Endothelial cell of umbilical vein (primary cell): Measurements from ENCODE around the gene TMTC1. TPM values are rescaled to one million over a fixed set of nuclear protein-coding genes. Genes with fewer than 3 reads are reported as not detected.

Source experiments
- BruUV-seq: library from RNA; stranded (reverse); fragments of 400-500 nt; replicated peaks from 2 replicates; lab custom pipeline; 2021; lab: Mats Ljungman, UMichigan
- CTCF ChIA-PET: fragments of 300-600, 350-600 bp; sonication (Branson Sonifier 250); formaldehyde crosslinking; loops from one replicate; lab custom pipeline; 2021; ENCODE audit warnings: antibody characterized with exemption, inconsistent platforms; lab: Charles Lee
- POLR2A ChIA-PET: fragments of 300-600, 350-600 bp; sonication (Branson Sonifier 250); formaldehyde crosslinking; loops from one replicate; lab custom pipeline; 2021; ENCODE audit warnings: antibody characterized with exemption, inconsistent platforms; lab: Charles Lee
- DNase-seq: peaks from one replicate; pipeline ENCODE4 v3.0.0-alpha.2; 2011; ENCODE audit warnings: low read depth, low spot score
- FAIRE-seq: peaks from 2 replicates; lab custom pipeline; 2011; peaks lifted over from hg19 to GRCh38; lab: Jason Lieb, UNC
- H2AFZ ChIP-seq: 2 replicates; pipeline ENCODE4 v1.6.0; 2012; ENCODE audit warnings: low read depth, low read length, control low read depth, inconsistent platforms
- H3K27ac ChIP-seq: 2 replicates; pipeline ENCODE4 v1.5.1; 2011; ENCODE audit warnings: low read depth, mild to moderate bottlenecking, control low read depth, low read length, moderate library complexity; ENCODE audit not compliant: insufficient read depth
- H3K27me3 ChIP-seq, 2 experiments: 2 replicates each; pipeline versions ENCODE4 v1.6.0 to v1.6.1; 2011; ENCODE audit warnings: low read length in 2 of 2, mixed read lengths in 1 of 2; ENCODE audit not compliant: control insufficient read depth in 2 of 2, insufficient read depth in 2 of 2
- H3K36me3 ChIP-seq, 2 experiments: 2 replicates in 1 of 2; 3 replicates in 1 of 2; pipeline ENCODE4 v1.5.1; 2011; ENCODE audit warnings: low read length in 2 of 2, mild to moderate bottlenecking in 1 of 2, moderate library complexity in 1 of 2; ENCODE audit not compliant: control insufficient read depth in 2 of 2, insufficient read depth in 2 of 2; ENCODE audit errors: extremely low read depth in 1 of 2
- H3K4me1 ChIP-seq: 3 replicates; pipeline ENCODE4 v1.5.1; 2011; ENCODE audit warnings: mild to moderate bottlenecking, low read length; ENCODE audit not compliant: control insufficient read depth, insufficient read depth; ENCODE audit errors: extremely low read depth
- H3K4me2 ChIP-seq: 2 replicates; pipeline ENCODE4 v1.6.1; 2011; ENCODE audit warnings: low read length, control low read depth, mixed read lengths; ENCODE audit not compliant: insufficient read depth
- H3K4me3 ChIP-seq, 3 experiments: fragments of 200-600 bp in 1 of 3; sonication (generic), shearing (Covaris generic) in 1 of 3; replicated peaks in 1 of 3; 2 replicates each; pipeline ENCODE4 v1.5.1; 2011 to 2016; ENCODE audit warnings: control low read depth in 3 of 3, low read length in 3 of 3, mild to moderate bottlenecking in 2 of 3, inconsistent platforms in 1 of 3, low read depth in 1 of 3, moderate library complexity in 1 of 3; ENCODE audit not compliant: insufficient read depth in 1 of 3
- H3K79me2 ChIP-seq: 2 replicates; pipeline ENCODE4 v1.6.0; 2012; ENCODE audit warnings: low read length, inconsistent platforms; ENCODE audit not compliant: control insufficient read depth, insufficient read depth
- H3K9ac ChIP-seq: replicated peaks from 2 replicates; pipeline ENCODE3; 2011; ENCODE audit warnings: low read length, control low read depth; ENCODE audit not compliant: insufficient read depth; ENCODE audit errors: extremely low read depth
- H3K9me1 ChIP-seq: replicated peaks from 3 replicates; pipeline ENCODE4 v1.6.0; 2011; ENCODE audit warnings: mild to moderate bottlenecking, low read length; ENCODE audit not compliant: control insufficient read depth, insufficient read depth; ENCODE audit errors: extremely low read depth
- H3K9me3 ChIP-seq: replicated peaks from 2 replicates; pipeline ENCODE4 v1.5.1; 2012; ENCODE audit warnings: low read length, inconsistent platforms; ENCODE audit not compliant: control insufficient read depth, insufficient read depth
- H4K20me1 ChIP-seq: replicated peaks from 2 replicates; pipeline ENCODE3; 2011; ENCODE audit warnings: mild to moderate bottlenecking, low read length; ENCODE audit not compliant: control insufficient read depth, insufficient read depth; ENCODE audit errors: extremely low read depth
- EZH2 ChIP-seq: IDR thresholded peaks from 2 replicates; pipeline ENCODE4 v1.6.1; 2012; ENCODE audit warnings: borderline replicate concordance, low read depth, mild to moderate bottlenecking, moderate library complexity, low read length, inconsistent platforms; ENCODE audit not compliant: severe bottlenecking
- FOS ChIP-seq: IDR thresholded peaks from 2 replicates; pipeline ENCODE4 v1.6.1; 2011; ENCODE audit warnings: mild to moderate bottlenecking, low read length, moderate library complexity, borderline replicate concordance; ENCODE audit not compliant: insufficient read depth
- GATA2 ChIP-seq: IDR thresholded peaks from 2 replicates; pipeline ENCODE4 v1.7.0; 2011; ENCODE audit warnings: low read depth, mild to moderate bottlenecking, moderate library complexity, mixed read lengths, low read length; ENCODE audit not compliant: insufficient read length, insufficient read depth
- JUN ChIP-seq: IDR thresholded peaks from 2 replicates; pipeline ENCODE4 v1.6.1; 2011; ENCODE audit warnings: borderline replicate concordance, low read depth; ENCODE audit not compliant: insufficient read length, insufficient read depth
- MYC ChIP-seq: IDR thresholded peaks from one replicate; pipeline ENCODE4 v1.6.1; 2011; ENCODE audit warnings: mild to moderate bottlenecking, low read depth, low read length
- POLR2A ChIP-seq: IDR thresholded peaks from 2 replicates; pipeline ENCODE4 v1.6.1; 2012; ENCODE audit warnings: low read depth, mild to moderate bottlenecking, control low read depth, low read length
- POLR2AphosphoS5 ChIP-seq: IDR thresholded peaks from 2 replicates; pipeline ENCODE4 v1.6.1; 2012; ENCODE audit warnings: low read depth, mild to moderate bottlenecking, control low read depth, low read length, moderate library complexity; ENCODE audit not compliant: insufficient read depth
- dilution Hi-C: fragments of 300-500 bp; cut with MboI; formaldehyde crosslinking; loops from one replicate; pipeline ENCODE4 v1.15.0; 2019; ENCODE audit warnings: low sequenced_read_pairs; ENCODE audit not compliant: extremely low pct_ligation_motif_present
- intact Hi-C: fragments of 100-400 bp; cut with micrococcal nuclease; formaldehyde crosslinking; loops from one replicate; pipeline ENCODE4 v1.10.0; 2022
- polyA plus RNA-seq, 4 experiments: library from polyadenylated mRNA; depleted of rRNA in 3 of 4; stranded (reverse) in 3 of 4; unstranded in 1 of 4; fragments of >200 nt; gene quantifications; 2 replicates each; pipeline versions ENCODE4 v1.2.1 to v1.2.3, GENCODE V29; 2011 to 2012; ENCODE audit warnings: missing spikeins in 1 of 4
- total RNA-seq: library from RNA; stranded (reverse); gene quantifications from 2 replicates; pipeline ENCODE4 v1.2.3, GENCODE V29; 2021
- TF ChIP-seq, protein P1 (sequence below), 2 donors: IDR thresholded peaks; 1 replicate in 1 of 2; 2 replicates in 1 of 2; pipeline ENCODE4 v1.5.1; 2011; ENCODE audit warnings: low read length in 2 of 2, mild to moderate bottlenecking in 2 of 2, moderate library complexity in 2 of 2, control low read depth in 1 of 2, inconsistent platforms in 1 of 2, low read depth in 1 of 2; ENCODE audit not compliant: insufficient read depth in 1 of 2; ENCODE audit errors: extremely low read depth in 1 of 2
- TF ChIP-seq, protein P2 (sequence below): IDR thresholded peaks from 2 replicates; pipeline ENCODE4 v1.6.1; 2011; ENCODE audit not compliant: insufficient read depth, insufficient read length

Gene TMTC1
- total and polyA plus RNA-seq, 2 donors (not counting 3 experiments of a cell fraction or from before 2014, with no cell fraction given) = 5.4 to 5.9 TPM

DNA sequence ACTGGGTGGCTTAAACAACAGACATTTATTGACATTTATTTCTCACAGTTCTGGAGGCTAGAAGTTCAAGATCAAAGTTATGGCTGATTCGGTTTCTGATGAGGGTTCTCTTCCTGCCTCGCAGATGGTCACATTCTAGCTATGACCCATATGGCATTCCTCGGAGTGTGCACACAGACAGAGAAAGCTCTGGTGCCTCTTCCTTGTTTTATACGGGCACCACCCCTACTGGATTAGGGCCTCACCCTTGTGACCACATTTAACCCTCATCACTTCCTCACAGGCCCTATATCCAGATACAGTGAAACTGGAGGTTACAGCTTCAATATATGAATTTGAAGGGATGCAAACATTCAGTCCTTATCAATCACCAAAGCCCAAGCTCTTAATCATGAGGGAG, 209.2 kb downstream of the TMTC1 start:
- H2AFZ ChIP-seq = no peak overlapping the region
- H3K9me3 ChIP-seq = no peaks in the 10 kb centered on the region
- no peak overlapping the region for H3K9ac ChIP-seq
- TF ChIP-seq, protein P1, sequence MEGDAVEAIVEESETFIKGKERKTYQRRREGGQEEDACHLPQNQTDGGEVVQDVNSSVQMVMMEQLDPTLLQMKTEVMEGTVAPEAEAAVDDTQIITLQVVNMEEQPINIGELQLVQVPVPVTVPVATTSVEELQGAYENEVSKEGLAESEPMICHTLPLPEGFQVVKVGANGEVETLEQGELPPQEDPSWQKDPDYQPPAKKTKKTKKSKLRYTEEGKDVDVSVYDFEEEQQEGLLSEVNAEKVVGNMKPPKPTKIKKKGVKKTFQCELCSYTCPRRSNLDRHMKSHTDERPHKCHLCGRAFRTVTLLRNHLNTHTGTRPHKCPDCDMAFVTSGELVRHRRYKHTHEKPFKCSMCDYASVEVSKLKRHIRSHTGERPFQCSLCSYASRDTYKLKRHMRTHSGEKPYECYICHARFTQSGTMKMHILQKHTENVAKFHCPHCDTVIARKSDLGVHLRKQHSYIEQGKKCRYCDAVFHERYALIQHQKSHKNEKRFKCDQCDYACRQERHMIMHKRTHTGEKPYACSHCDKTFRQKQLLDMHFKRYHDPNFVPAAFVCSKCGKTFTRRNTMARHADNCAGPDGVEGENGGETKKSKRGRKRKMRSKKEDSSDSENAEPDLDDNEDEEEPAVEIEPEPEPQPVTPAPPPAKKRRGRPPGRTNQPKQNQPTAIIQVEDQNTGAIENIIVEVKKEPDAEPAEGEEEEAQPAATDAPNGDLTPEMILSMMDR (IDR thresholded peaks at IDR 0.05; ENCODE audit: extremely low read depth in 1 of 2, insufficient read depth in 1 of 2, low read depth in 1 of 2, low read length in 2 of 2) = no peak
- TF ChIP-seq POLR2A (no peak), GATA2 (no peak), MYC (no peak), FOS (no peak), EZH2 (no peak), POLR2AphosphoS5 (no peak), JUN (no peak)
- TF ChIP-seq, protein P2, sequence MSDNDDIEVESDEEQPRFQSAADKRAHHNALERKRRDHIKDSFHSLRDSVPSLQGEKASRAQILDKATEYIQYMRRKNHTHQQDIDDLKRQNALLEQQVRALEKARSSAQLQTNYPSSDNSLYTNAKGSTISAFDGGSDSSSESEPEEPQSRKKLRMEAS = no peak
- no peaks in the 10 kb centered on the region for H3K9me1 ChIP-seq
- intact Hi-C loops (no loop called here), dilution Hi-C loops (no loop called here)
- H3K4me3 ChIP-seq = no peak overlapping the region
- FAIRE-seq (no peak), DNase-seq (no peak)
- H3K4me1 ChIP-seq = peaks cover 7% of the 10 kb centered on the region
- no peak overlapping the region for H3K27ac ChIP-seq
- no peaks in the 10 kb centered on the region for H4K20me1 ChIP-seq
- H3K36me3 ChIP-seq = no peaks in the 10 kb centered on the region
- no peak overlapping the region for H3K4me2 ChIP-seq
- no peaks in the 10 kb centered on the region for H3K27me3 ChIP-seq
- BruUV-seq = no TSS peak
- ChIA-PET POLR2A (no interaction called here), CTCF (no interaction called here)
- no peaks in the 10 kb centered on the region for H3K79me2 ChIP-seq
